ENCODE measurements around the gene FAU. TPM values are rescaled to one million over a fixed set of nuclear protein-coding genes. Genes with fewer than 3 reads are reported as not detected.
"Not testable (repeated sequence)": the region's sequence is repeated elsewhere in the genome, so short reads cannot be mapped to it uniquely, and the experiment has no call there.

FAU gene
- total RNA-seq, 2 experiments from 2014 or later, result 1,937 to 1,976 TPM

DNA sequence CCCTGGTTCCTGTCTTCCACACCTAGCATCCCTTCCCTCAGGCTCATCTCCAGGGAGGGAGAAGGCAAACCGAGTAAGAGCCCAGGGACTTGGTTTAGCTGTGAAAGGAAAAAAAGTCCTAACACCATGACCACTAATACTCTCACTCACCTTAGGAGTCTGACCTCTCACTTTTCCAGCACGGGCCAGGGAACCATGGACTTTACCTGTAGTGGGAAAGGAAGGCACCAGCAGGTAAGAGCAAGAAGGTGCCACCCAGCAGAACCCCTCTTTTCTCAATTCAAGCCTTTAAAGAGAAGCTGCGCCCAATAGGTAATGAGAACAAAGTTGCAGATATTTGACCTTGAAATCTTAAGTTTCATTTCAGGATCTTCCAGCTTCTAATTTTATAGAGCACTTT, 1.1 kb downstream of the FAU start:
- Histone ChIP-seq H3K4me1 (ENCODE audit: insufficient read depth, low read length) (peaks cover 55% of the 10 kb centered on the region), H3K36me3 (ENCODE audit: insufficient read depth, low read length) (peaks cover 53% of the 10 kb centered on the region), H3K9me3 (ENCODE audit: control insufficient read depth in 1 of 2, insufficient read depth in 1 of 2, low read length in 2 of 2) (no peaks in the 10 kb centered on the region), H3K27ac (ENCODE audit: low read depth in 1 of 2, low read length in 2 of 2) (peak overlapping the region; percentile 93 to 99), H3K27me3 (ENCODE audit: control insufficient read depth in 1 of 2, insufficient read depth in 2 of 2, low read length in 2 of 2) (no peaks in the 10 kb centered on the region), H3K4me3 (ENCODE audit: low read length) (peak overlapping the region; percentile 67)
- H3K9me3 Mint-ChIP-seq, result no peaks in the 10 kb centered on the region
- peak overlapping the region; percentile 100 for H3K27ac Mint-ChIP-seq
- TF ChIP-seq, protein P1, sequence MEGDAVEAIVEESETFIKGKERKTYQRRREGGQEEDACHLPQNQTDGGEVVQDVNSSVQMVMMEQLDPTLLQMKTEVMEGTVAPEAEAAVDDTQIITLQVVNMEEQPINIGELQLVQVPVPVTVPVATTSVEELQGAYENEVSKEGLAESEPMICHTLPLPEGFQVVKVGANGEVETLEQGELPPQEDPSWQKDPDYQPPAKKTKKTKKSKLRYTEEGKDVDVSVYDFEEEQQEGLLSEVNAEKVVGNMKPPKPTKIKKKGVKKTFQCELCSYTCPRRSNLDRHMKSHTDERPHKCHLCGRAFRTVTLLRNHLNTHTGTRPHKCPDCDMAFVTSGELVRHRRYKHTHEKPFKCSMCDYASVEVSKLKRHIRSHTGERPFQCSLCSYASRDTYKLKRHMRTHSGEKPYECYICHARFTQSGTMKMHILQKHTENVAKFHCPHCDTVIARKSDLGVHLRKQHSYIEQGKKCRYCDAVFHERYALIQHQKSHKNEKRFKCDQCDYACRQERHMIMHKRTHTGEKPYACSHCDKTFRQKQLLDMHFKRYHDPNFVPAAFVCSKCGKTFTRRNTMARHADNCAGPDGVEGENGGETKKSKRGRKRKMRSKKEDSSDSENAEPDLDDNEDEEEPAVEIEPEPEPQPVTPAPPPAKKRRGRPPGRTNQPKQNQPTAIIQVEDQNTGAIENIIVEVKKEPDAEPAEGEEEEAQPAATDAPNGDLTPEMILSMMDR (IDR thresholded peaks at IDR 0.05), result no peak
- CTCF ChIA-PET, result interaction anchor here (1.6 to 5.3 kb wide), 3 partner anchors 8 to 15 kb away, joined by 4 to 23 read pairs (median 19); partner anchors contain the start of gene TM7SF2
- POLR2A ChIA-PET, result interaction anchor here (0.6 to 3.7 kb wide), 9 partner anchors 9 to 377 kb away, joined by 3 to 136 read pairs (median 14); partner anchors contain the start of genes MALAT1, RASGRP2, SYVN1 and TM7SF2
- peaks cover 79% of the 10 kb centered on the region for H3K36me3 Mint-ChIP-seq (ENCODE audit: low read depth)
- intact Hi-C loops (cut with DNase I, micrococcal nuclease), result loop anchor here in 1 of 2 experiments (5.0 kb wide), 1 partner anchor 204 kb away; the partner anchor contains the start of gene ATG2A
- DNase-seq (no peak), ATAC-seq (ENCODE audit: poor library complexity) (no peak)
- peak overlapping the region; percentile 100 for H3K4me3 Mint-ChIP-seq
- no peaks in the 10 kb centered on the region for H3K27me3 Mint-ChIP-seq
- H3K4me1 Mint-ChIP-seq (ENCODE audit: low read depth), result peaks cover 51% of the 10 kb centered on the region

DNA sequence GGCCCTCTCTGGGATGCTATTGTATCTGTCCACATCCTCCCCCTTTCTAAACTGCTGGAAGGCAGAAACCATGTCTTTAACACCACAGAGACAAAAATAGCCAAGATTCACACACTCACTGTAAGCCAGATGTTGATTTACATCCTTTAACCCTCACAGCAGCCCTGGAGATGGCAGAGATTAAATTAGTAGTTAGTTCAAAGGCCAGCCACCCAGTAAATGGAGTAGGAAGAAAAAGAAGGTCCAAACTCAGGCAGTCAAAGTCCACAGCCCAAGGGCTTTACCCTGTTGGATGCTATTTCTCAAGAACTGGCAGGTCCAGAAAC, 2.3 kb downstream of the FAU start:
- ChIA-PET CTCF (interaction anchor here (5.3 kb wide), 1 partner anchor 10 kb away, joined by 23 read pairs; no protein-coding TSS in a partner anchor), POLR2A (interaction anchor here (3.2 to 3.6 kb wide), 3 partner anchors 8 to 379 kb away, joined by 25 to 73 read pairs (median 57); partner anchors contain the start of genes MALAT1, SYVN1 and TM7SF2)
- H3K4me1 Mint-ChIP-seq (ENCODE audit: low read depth), result peaks cover 51% of the 10 kb centered on the region
- H3K4me3 Mint-ChIP-seq, result peak overlapping the region; percentile 100
- Histone ChIP-seq H3K4me3 (ENCODE audit: low read length) (no peak overlapping the region), H3K27ac (ENCODE audit: low read depth in 1 of 2, low read length in 2 of 2) (no peak overlapping the region), H3K4me1 (ENCODE audit: insufficient read depth, low read length) (peaks cover 67% of the 10 kb centered on the region), H3K9me3 (ENCODE audit: control insufficient read depth in 1 of 2, insufficient read depth in 1 of 2, low read length in 2 of 2) (no peaks in the 10 kb centered on the region), H3K36me3 (ENCODE audit: insufficient read depth, low read length) (peaks cover 46% of the 10 kb centered on the region), H3K27me3 (ENCODE audit: control insufficient read depth in 1 of 2, insufficient read depth in 2 of 2, low read length in 2 of 2) (no peaks in the 10 kb centered on the region)
- H3K9me3 Mint-ChIP-seq, result no peaks in the 10 kb centered on the region
- DNase-seq (peak in 1 of 14 experiments; percentile 6), ATAC-seq (ENCODE audit: poor library complexity) (no peak)
- H3K36me3 Mint-ChIP-seq (ENCODE audit: low read depth), result peaks cover 67% of the 10 kb centered on the region
- intact Hi-C loops (cut with DNase I, micrococcal nuclease), result loop anchor here (2.0 to 10.0 kb wide), 5 partner anchors 107 to 405 kb away; partner anchors contain the start of genes PPP2R5B (in 1 of the 2) and SCYL1 (in 1 of the 2)
- peak overlapping the region; percentile 100 for H3K27ac Mint-ChIP-seq
- H3K27me3 Mint-ChIP-seq, result no peaks in the 10 kb centered on the region
- TF ChIP-seq, protein P1 (IDR thresholded peaks at IDR 0.05), result no peak

DNA sequence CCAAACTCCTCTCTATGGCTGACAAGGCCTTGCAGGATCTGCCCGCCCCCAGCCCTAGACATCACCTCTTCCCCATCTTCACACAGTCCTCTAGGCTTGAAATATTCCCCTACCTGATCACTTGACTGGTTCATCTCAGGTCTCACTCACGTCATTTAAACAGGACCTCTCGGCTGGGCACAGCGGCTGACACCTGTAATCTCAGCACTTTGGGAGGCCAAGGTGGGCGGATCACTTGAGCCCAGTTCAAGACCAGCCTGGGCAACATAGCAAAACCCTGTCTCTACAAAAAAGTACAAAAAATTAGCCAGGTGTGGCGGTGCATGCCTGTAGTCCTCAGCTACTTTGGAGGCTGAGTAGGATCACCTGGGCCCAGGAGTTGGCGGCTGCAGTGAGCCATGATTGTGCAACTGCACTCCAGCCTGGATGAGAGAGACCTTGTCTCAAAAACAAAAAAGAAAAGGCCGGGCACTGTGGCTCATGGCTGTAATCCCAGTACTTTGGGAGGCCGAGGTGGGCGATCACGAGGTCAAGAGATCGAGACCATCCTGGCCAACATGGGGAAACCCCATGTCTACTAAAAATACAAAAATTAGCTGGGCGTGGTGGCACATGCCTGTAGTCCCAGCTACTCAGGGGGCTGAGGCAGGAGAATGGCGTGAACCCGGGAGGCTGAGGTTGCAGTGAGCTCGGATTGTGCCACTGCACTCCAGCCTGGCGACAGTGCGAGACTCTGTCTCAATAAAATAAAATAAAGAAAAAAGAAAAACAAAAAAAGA, 2.9 kb downstream of the FAU start:
- H3K27me3 Mint-ChIP-seq; H3K9me3 ChIP-seq (ENCODE audit: control insufficient read depth in 1 of 2, insufficient read depth in 1 of 2, low read length in 2 of 2); ATAC-seq (ENCODE audit: poor library complexity); H3K9me3 Mint-ChIP-seq; H3K4me3 ChIP-seq (ENCODE audit: low read length); H3K27me3 ChIP-seq (ENCODE audit: control insufficient read depth in 1 of 2, insufficient read depth in 2 of 2, low read length in 2 of 2): not testable (repeated sequence)
- CTCF ChIA-PET, result interaction anchor here (1.7 to 5.3 kb wide), 3 partner anchors 9 to 105 kb away, joined by 7 to 23 read pairs (median 14); partner anchors contain the start of gene ARL2
- Mint-ChIP-seq H3K27ac (peak overlapping the region; percentile 100), H3K36me3 (ENCODE audit: low read depth) (peaks cover 61% of the 10 kb centered on the region), H3K4me3 (peak overlapping the region; percentile 100), H3K4me1 (ENCODE audit: low read depth) (peaks cover 49% of the 10 kb centered on the region)
- peak in 1 of 14 experiments; percentile 29 for DNase-seq
- POLR2A ChIA-PET, result interaction anchor here (2.1 to 3.2 kb wide), 5 partner anchors 16 to 380 kb away, joined by 8 to 57 read pairs (median 15); partner anchors contain the start of genes ARL2, CAPN1, MALAT1 and SAC3D1
- intact Hi-C loops (cut with DNase I, micrococcal nuclease), result loop anchor here (1.0 to 10.0 kb wide), 6 partner anchors 9 to 406 kb away; partner anchors contain the start of genes PPP2R5B (in 1 of the 2) and SCYL1 (in 1 of the 2)
- H3K4me1 ChIP-seq (ENCODE audit: insufficient read depth, low read length), result peaks cover 67% of the 10 kb centered on the region
- peaks cover 41% of the 10 kb centered on the region for H3K36me3 ChIP-seq (ENCODE audit: insufficient read depth, low read length)
- H3K27ac ChIP-seq (ENCODE audit: low read depth in 1 of 2, low read length in 2 of 2), result peak overlapping the region in 1 of 2 donors; percentile 5

Measured in CD4-positive, alpha-beta T cell (primary cell).